HTERT RPE-1 (cell line): ENCODE results near the gene TSC22D4.

Experiments
- in situ Hi-C: fragments of 300-500 bp; cut with MboI; formaldehyde crosslinking; loops from 4 replicates; pipeline ENCODE4 v1.14.3; 2020; ENCODE audit warnings: low sequenced_read_pairs

TSC22D4 gene

DNA sequence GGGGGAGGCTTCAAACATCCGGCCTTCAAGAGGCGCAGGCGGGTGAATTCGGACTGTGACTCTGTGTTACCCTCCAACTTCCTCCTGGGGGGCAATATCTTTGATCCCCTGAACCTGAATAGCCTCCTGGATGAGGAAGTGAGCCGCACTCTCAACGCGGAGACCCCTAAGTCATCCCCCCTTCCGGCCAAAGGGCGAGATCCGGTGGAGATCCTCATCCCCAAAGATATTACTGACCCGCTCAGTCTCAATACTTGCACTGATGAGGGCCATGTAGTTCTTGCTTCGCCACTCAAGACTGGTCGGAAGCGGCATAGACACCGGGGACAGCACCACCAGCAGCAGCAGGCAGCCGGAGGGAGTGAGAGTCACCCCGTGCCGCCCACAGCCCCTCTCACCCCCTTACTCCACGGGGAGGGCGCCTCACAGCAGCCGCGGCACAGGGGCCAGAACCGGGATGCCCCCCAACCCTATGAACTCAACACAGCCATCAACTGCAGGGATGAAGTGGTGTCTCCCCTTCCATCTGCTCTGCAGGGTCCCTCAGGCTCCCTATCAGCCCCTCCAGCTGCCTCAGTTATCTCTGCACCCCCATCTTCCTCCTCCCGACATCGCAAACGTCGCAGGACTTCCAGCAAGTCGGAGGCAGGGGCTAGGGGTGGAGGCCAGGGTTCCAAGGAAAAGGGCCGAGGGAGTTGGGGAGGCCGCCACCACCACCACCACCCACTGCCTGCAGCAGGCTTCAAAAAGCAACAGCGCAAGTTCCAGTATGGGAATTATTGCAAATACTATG lies 48.3 kb downstream of the TSC22D4 start:
- in situ Hi-C loops = no loop called here

DNA sequence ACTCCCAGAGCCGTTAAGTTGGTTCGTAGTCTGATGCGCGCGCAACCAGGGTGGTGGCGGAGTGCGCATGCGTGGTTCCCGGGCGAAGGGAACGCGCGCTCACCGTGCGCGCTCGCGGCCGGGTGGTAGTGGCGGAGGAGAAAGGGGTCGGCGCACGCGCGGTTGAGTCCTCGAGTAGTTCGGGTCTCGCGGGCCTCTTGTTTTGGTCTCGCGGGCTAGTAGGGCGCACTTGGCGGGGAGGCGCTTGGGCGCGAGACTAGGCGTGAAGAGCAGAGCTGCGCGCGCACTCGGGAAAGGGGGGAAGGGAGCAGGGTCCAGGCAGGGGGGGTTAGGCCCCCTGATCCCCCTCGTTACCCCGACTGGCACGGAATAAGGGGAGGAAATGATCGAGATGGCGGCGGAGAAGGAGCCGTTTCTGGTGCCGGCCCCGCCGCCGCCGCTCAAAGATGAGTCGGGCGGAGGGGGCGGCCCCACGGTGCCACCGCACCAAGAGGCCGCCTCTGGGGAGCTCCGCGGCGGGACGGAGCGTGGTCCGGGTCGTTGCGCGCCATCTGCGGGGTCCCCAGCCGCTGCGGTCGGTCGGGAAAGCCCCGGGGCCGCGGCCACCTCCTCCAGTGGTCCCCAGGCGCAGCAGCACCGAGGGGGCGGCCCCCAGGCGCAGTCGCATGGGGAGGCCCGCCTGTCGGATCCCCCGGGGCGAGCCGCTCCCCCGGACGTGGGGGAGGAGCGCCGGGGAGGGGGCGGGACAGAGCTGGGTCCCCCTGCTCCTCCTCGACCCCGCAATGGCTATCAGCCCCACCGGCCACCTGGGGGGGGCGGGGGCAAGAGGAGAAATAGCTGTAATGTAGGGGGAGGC lies 49.1 kb downstream of the TSC22D4 start, which contains the start of gene MEPCE:
MEPCE (plus strand) TSS at position 195 of the 856 bp plus-strand sequence; CDS start at position 383, 188 bp downstream.
- in situ Hi-C loops = no loop called here

DNA sequence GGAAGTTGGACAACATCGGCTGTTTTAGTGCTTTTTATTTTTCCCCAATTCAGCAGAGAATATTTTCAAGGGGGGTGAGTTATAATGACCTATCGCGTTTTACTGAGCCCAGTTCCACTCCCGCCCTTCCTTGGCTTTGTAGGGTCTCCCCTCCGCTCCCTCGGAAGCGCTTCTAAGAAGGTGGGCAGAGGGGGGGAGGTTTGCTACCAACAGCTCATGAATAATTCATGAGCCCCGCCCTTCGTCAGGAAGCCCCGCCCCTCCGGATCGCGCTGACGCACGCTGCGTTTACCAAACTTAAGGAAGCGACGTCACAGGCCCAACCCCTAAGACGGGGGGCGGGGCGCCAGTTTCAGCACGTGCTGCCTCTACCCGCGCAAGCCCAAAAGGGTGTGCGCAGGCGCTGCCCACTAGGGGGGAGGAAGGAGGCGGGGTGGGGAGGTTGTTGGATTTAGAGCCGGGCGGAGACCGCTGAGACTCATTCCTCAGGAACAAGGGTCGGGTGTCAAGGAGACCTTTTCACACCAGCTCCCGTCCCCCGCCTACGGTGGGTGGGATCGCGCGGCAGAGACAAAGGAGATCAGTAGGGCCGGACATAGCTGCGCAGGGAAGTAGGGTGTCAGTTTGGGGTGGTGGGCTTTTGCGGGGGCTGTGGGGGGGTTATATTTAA lies 49.9 kb downstream of the TSC22D4 start:
- in situ Hi-C loops = no loop called here

DNA sequence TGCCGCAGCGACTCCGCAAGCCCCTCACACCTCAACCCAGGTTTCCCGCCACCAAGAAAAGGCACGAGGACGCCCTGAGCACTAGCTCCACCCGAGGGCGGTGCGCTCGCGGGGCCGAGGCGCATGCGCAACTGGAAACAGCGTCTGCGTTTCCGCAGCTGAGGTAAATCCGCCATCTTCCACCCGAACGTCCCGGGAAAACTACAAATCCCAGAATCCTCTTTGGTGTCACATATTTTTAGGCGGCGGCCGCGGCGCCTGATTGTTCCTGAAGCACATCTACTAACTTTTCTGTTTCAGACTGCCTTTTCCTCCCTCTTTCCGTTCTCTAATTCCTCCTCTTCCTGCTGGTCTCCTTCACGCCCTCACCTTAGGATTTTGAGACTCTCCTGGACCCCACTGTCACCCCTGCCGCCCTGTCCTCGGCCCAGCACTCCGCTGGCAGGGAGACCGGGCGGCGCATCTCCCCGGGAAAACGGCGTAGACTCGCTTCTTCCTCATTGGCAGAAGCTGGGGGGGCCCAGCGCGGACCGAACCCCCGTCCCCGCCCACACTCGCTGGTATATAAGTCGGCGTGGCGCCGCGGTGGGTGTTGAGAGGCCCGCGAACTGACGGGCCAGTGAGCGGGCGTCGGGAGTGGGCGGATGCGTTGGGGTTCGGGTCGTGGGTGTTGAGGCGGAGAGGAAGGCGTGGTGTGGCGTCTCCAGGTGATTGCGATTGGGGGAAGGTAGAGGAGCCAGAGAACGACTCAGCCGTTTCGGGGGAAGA lies 50.6 kb downstream of the TSC22D4 start, which contains the start of gene ZCWPW1:
ZCWPW1 (minus strand) TSS at position 505 of the 768 bp plus-strand sequence. CDS start 8,054 bp downstream, outside the sequence.
- in situ Hi-C loops = no loop called here

DNA sequence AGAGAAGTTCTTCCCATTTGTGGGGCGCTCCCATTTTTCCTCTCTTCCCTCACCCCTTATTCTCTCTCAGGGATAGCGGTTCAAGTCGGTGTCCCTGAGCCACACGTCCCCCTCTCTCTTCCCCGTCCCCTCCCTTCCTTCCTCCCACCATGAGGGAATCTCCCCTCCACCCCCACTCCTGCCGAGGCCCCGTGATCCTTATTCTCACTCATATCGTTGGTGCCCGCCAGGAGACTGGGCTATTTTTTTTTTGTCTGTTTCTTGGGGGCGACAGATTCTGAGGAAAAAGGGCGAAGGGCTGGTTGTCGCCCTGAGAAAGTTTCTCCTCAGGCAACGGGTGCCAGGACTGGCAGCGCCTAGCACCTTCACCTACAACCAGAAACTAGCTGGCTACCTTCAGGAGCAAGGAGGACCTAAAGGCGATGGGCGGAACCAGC lies 51.2 kb downstream of the TSC22D4 start:
- in situ Hi-C loops = no loop called here

DNA sequence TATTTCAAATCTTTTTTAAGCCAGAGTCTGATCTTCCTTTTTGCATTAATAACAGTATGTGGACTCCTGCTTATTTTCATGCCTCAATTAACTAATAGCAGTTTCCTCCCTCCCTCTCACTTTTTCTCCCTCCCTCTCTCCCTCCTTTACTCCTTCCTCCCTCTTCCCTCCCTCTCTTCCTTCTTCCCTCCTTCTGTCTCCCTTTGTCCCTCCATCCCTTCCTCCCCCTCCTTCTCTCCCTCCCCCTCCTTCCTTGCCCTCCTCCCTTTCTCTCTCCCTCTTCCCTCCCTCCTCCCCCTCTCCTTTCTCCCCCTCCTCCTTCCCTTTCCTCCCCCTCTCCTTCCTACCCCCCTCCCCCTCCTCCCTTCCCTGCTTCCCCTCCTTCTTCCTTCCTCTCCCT lies 52.5 kb downstream of the TSC22D4 start:
- in situ Hi-C loops = no loop called here

DNA sequence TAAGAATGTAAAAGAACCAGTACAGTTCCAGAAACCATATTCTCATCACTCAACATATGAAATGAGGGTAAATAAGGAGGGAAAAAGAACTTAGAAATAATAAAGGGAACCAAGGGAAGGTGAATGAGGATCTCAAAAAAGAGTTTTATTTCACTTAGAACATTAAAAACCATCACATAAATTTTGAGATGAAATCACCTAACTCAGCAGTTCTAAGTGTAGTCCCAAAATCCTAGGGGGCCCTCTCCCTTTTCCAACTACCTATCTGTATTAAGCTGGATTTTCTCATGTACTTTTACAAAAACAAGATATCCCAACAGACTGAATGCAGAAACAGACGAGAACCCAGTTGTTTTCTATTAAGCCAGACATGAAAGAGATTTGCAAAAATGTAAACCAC lies 53.7 kb downstream of the TSC22D4 start:
- in situ Hi-C loops = no loop called here

DNA sequence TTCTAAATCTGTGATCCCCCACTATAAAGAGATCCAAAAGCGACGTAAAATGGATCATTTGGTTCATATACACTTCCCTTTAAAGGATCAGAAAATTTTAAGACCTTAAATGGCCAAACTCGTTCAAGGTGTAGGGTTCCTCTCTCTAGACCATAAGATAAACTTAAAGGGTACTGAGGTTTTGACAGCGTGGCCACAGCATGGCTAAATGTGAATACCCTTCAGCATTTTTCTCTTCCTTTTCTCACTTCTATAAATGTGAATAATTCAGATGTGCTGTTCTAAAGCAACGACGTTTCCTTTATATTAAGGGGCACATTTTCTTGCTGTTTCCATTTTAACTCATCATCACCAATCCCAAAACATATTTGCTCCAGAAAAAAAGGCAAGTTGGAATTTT lies 55.7 kb downstream of the TSC22D4 start:
- in situ Hi-C loops = no loop called here

DNA sequence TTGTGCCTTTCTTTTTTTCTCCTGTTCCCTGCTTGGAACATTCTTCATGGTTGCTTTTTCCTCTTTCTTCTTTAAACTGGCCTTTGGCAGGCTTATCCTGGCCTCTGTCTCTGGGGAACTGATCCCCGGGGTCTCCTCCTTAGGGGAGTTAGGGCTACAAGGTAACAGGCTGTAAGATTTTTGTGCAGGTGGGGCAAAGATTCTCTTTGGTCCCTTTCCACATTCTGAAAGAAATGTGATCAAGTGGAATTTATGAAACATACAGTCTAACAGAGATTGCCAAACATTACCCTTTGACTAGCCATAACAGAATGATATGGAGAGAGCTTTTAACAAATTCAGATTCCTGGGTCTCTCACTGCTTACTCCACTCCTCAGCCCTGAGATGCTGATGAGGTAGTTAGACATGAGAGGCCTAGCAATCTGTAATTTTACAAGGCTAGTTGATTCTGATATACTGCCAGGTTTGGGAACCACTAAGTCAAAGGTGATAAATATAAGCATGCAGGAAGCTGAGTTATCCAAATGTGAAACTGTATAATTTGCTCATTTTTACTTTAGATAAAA lies 59.3 kb downstream of the TSC22D4 start:
- in situ Hi-C loops = no loop called here

DNA sequence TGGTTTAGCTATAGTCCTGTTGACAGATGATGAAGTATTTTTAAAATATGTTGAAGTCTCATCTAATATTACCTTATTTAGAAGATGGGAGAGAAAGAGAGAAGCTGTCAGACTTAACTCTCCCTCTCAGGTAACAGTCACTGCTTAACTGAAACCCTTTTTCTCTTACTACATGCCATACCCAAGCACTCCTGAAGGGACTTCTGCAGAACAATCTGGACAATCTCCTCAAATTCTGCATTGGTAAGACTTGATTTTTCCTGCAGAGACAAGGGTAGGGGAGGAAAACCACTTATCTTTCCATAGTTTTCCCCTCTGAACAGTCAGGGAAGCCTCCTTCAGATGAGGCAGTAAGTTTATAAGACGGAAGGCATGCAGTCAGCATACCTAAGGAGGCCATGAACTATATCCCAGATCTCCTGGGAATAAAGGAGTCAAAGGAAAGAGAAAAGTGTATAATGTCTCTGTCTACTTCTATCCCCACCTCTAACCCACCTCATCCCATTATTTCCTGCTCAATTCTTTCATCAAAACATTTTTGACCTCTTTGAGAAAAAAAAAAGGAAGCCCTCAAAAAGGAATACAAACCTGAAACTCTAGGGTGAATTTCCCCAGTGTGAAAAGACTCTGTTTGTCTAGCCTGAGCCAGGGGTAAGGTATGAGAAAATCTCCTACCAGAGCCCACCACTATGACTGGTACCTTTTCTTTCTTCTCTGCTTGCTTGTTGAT lies 59.9 kb downstream of the TSC22D4 start:
- in situ Hi-C loops = no loop called here
